ENCODE data around the gene CACNB3.

GRCh38 chr12:48854488-48854887 is 36.2 kb downstream of the CACNB3 start:
- TF ChIP-seq REST (IDR thresholded peaks at IDR 0.05; ENCODE audit: borderline replicate concordance) (no peak), POLR2AphosphoS5 (IDR thresholded peaks at IDR 0.05) (no peak)

All from neural cell (in vitro differentiated cells).